Measurements from ENCODE around the gene HIRA. TPM values are rescaled to one million over a fixed set of nuclear protein-coding genes. Genes with fewer than 3 reads are reported as not detected.

The HIRA gene
- total and polyA plus RNA-seq, 2 of the 8 experiments (the other 6 are each of a cell fraction or from before 2014, with no cell fraction given) = 34.9 to 67.2 TPM

DNA sequence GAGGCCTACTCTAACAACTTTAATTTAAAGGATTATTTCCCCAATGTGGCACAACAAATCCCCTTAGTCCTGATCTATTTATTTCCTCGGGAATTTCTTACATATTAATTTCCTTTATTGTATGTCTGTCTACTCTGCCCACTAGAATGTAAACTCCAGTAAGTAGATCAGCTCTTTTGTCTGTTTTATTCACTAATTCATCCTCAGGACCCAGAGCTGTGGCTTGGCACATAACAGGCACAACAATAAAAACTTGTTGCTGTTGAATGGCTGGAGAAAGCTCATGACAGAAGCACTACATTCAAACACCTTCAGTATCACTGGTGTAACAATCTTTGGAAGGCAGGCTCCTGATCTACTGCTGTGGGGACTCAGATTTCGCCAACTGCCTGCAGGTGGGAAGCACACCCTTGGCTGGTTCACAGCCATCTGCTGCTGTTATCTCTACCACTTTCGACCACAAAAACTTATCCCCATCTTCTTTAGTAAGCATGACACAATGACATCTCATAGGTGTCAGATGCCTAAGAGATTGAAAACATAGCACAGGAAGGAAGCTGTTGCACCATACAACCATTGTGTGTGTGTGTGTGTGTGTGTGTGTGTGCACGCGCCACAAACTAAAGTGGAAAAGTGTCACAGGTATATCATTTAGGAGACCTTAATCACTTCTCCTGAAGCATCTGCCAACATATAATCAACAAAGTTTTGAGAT, 11.9 kb downstream of the HIRA start:
- 84% methylated on average over 5 of the region's 5 CpGs; no CpG with 5 or more reads in 1 of the 2 experiments for WGBS, 2 experiments (ENCODE audit: extremely low coverage in 1 of 2, insufficient coverage in 1 of 2, insufficient read length in 1 of 2, insufficient replicate concordance in 2 of 2, low coverage in 1 of 2, low lambda C conversion rate in 2 of 2, missing lambda C conversion rate in 1 of 2)
- FAIRE-seq = no peak
- CTCF ChIA-PET (ENCODE audit: partially characterized antibody) = interaction anchor here (0.9 to 1.3 kb wide), 2 partner anchors 9 to 10 kb away, joined by 3 to 4 read pairs; no protein-coding TSS in a partner anchor
- TF ChIP-seq EP300 (IDR thresholded peaks at IDR 0.05; ENCODE audit: borderline replicate concordance in 1 of 2, low read depth in 2 of 2, low read length in 2 of 2) = no peak
- no peak for TF ChIP-seq TCF12 (IDR thresholded peaks at IDR 0.05; ENCODE audit: low read depth, low read length)
- Histone ChIP-seq H3K23me2 (ENCODE audit: low read depth, low read length) (no peaks in the 10 kb centered on the region; the same call in 1 of the 2 replicates), H2BK5ac (ENCODE audit: low read depth, low read length) (no peak overlapping the region), H3K4me2 (ENCODE audit: insufficient read depth in 1 of 2, low read depth in 2 of 2, low read length in 2 of 2) (no peak overlapping the region), H3K27me3 (replicated peaks in 1 of 4; ENCODE audit: control insufficient read depth in 3 of 4, extremely low read depth in 1 of 4, insufficient read depth in 3 of 4, low read length in 3 of 4) (no peaks in the 10 kb centered on the region), H3K4me3 (ENCODE audit: extremely low read depth in 1 of 4, insufficient read depth in 2 of 4, low read depth in 3 of 4, low read length in 4 of 4) (no peak overlapping the region), H4K20me1 (replicated peaks in 1 of 2; ENCODE audit: control insufficient read depth in 1 of 2, insufficient read depth in 2 of 2, low read length in 2 of 2) (peaks cover 15 to 25% of the 10 kb centered on the region in 2 experiments), H2BK12ac (ENCODE audit: low read depth, low read length) (no peak overlapping the region), H4K91ac (replicated peaks; ENCODE audit: insufficient read length, low read length) (no peak overlapping the region), H3K27ac (ENCODE audit: low read depth, low read length) (no peak overlapping the region), H3K4ac (replicated peaks; ENCODE audit: insufficient read length, low read depth, low read length) (no peak overlapping the region), H3K18ac (ENCODE audit: extremely low read depth, low read length) (no peak overlapping the region), H3K79me2 (ENCODE audit: control insufficient read depth in 1 of 2, insufficient read depth in 2 of 2, low read length in 2 of 2) (peaks cover 22 to 98% of the 10 kb centered on the region in 2 experiments), H3K79me1 (ENCODE audit: low read depth, low read length) (peaks cover 16% of the 10 kb centered on the region), H3K14ac (ENCODE audit: insufficient read length) (no peak overlapping the region), H3K36me3 (ENCODE audit: control insufficient read depth in 2 of 4, insufficient read depth in 4 of 4, low read length in 3 of 4) (no peaks in the 10 kb centered on the region), H2BK120ac (replicated peaks; ENCODE audit: low read depth, low read length) (no peak overlapping the region), H4K8ac (ENCODE audit: extremely low read depth, insufficient read depth, low read length) (no peak overlapping the region), H3K4me1 (replicated peaks in 1 of 4; ENCODE audit: control insufficient read depth in 3 of 4, insufficient read depth in 4 of 4, low read length in 3 of 4) (peaks cover 0 to 20% (median 7%) of the 10 kb centered on the region in 4 experiments; a peak in 6 of 7 replicates), H2AFZ (ENCODE audit: low read length) (no peak overlapping the region), H3K9me3 (ENCODE audit: insufficient read depth in 2 of 2, low read depth in 1 of 2, low read length in 1 of 2) (no peaks in the 10 kb centered on the region), H2BK20ac (ENCODE audit: low read length) (no peak overlapping the region), H3K9ac (replicated peaks in 1 of 4; ENCODE audit: extremely low read depth in 1 of 4, low read depth in 3 of 4, low read length in 3 of 4) (no peak overlapping the region; a peak in 1 of 7 replicates), H4K5ac (ENCODE audit: insufficient read length, low read depth, low read length) (no peak overlapping the region), H2AK5ac (ENCODE audit: low read depth, low read length) (no peak overlapping the region), H3K56ac (replicated peaks; ENCODE audit: insufficient read length, low read depth, low read length) (no peak overlapping the region), H3K23ac (ENCODE audit: insufficient read length) (no peak overlapping the region), H2BK15ac (ENCODE audit: low read length) (no peak overlapping the region)
- DNase-seq (ENCODE audit: low read depth in 1 of 2, low spot score in 2 of 2) = no peak
- POLR2A ChIA-PET (ENCODE audit: partially characterized antibody) = interaction anchor here (1.0 to 4.8 kb wide), 3 partner anchors 13 to 28 kb away, joined by 3 to 38 read pairs (median 4); partner anchors contain the start of genes C22orf39, HIRA and MRPL40
